ENCODE data around the gene USP19. TPM values are rescaled to one million over a fixed set of nuclear protein-coding genes. Genes with fewer than 3 reads are reported as not detected.

The USP19 gene
- total RNA-seq, 1 experiment from 2014 or later = 31.5 TPM

GRCh38 chr3:49131040-49131439, 10.4 kb upstream of the USP19 start:
- no peak overlapping the region for H3K27ac ChIP-seq (ENCODE audit: low read length)
- no peak overlapping the region for H3K9ac ChIP-seq (ENCODE audit: low read length)
- no peaks in the 10 kb centered on the region for H3K4me1 ChIP-seq (ENCODE audit: low read length)
- no peak for DNase-seq
- H3K36me3 ChIP-seq (ENCODE audit: insufficient read depth, low read length) = no peaks in the 10 kb centered on the region
- no peaks in the 10 kb centered on the region for H3K9me2 ChIP-seq (replicated peaks; ENCODE audit: insufficient read depth, low read length)
- no peaks in the 10 kb centered on the region for H3K79me2 ChIP-seq (ENCODE audit: low read length)
- H3K4me2 ChIP-seq (ENCODE audit: low read depth, low read length, poor library complexity, severe bottlenecking) = no peak overlapping the region
- no peaks in the 10 kb centered on the region for H3K27me3 ChIP-seq (ENCODE audit: low read length)
- no peaks in the 10 kb centered on the region for H3K9me3 ChIP-seq (ENCODE audit: low read length)
- no peaks in the 10 kb centered on the region for H4K20me1 ChIP-seq (ENCODE audit: insufficient read depth, low read depth, low read length)
- H2AFZ ChIP-seq (ENCODE audit: low read length) = no peak overlapping the region
- H3K4me3 ChIP-seq (ENCODE audit: low read length) = no peak overlapping the region

GRCh38 chr3:49124991-49125670, 4.5 kb upstream of the USP19 start:
- Histone ChIP-seq H3K9me3 (ENCODE audit: low read length) (no peaks in the 10 kb centered on the region), H3K9ac (ENCODE audit: low read length) (no peak overlapping the region), H3K9me2 (replicated peaks; ENCODE audit: insufficient read depth, low read length) (no peaks in the 10 kb centered on the region), H3K27me3 (ENCODE audit: low read length) (no peaks in the 10 kb centered on the region), H3K36me3 (ENCODE audit: insufficient read depth, low read length) (no peaks in the 10 kb centered on the region), H3K4me1 (ENCODE audit: low read length) (peaks cover 9% of the 10 kb centered on the region), H3K27ac (ENCODE audit: low read length) (no peak overlapping the region), H4K20me1 (ENCODE audit: insufficient read depth, low read depth, low read length) (no peaks in the 10 kb centered on the region), H3K4me2 (ENCODE audit: low read depth, low read length, poor library complexity, severe bottlenecking) (no peak overlapping the region), H3K4me3 (ENCODE audit: low read length) (no peak overlapping the region), H3K79me2 (ENCODE audit: low read length) (peaks cover 2% of the 10 kb centered on the region), H2AFZ (ENCODE audit: low read length) (0 out of 2 replicates have a peak overlapping the region, but pooled peaks have one; percentile 42)
- DNase-seq = peak; percentile 67

- Histone ChIP-seq H3K4me1 (ENCODE audit: low read length) (peaks cover 16% of the 10 kb centered on the region), H3K4me3 (ENCODE audit: low read length) (no peak overlapping the region), H3K27me3 (ENCODE audit: low read length) (no peaks in the 10 kb centered on the region), H3K9me2 (replicated peaks; ENCODE audit: insufficient read depth, low read length) (no peaks in the 10 kb centered on the region), H3K9ac (ENCODE audit: low read length) (no peak overlapping the region), H2AFZ (ENCODE audit: low read length) (no peak overlapping the region), H3K36me3 (ENCODE audit: insufficient read depth, low read length) (no peaks in the 10 kb centered on the region), H3K4me2 (ENCODE audit: low read depth, low read length, poor library complexity, severe bottlenecking) (no peak overlapping the region), H3K79me2 (ENCODE audit: low read length) (peaks cover 11% of the 10 kb centered on the region), H3K27ac (ENCODE audit: low read length) (no peak overlapping the region), H4K20me1 (ENCODE audit: insufficient read depth, low read depth, low read length) (peaks cover 5% of the 10 kb centered on the region; the same call in 1 of the 2 replicates), H3K9me3 (ENCODE audit: low read length) (no peaks in the 10 kb centered on the region)
- DNase-seq = no peak
Measured at GRCh38 chr3:49124203-49124602, 3.6 kb upstream of the USP19 start.

- no peaks in the 10 kb centered on the region for H3K9me3 ChIP-seq (ENCODE audit: low read length)
- peaks cover 21% of the 10 kb centered on the region for H3K4me1 ChIP-seq (ENCODE audit: low read length)
- no peak overlapping the region for H2AFZ ChIP-seq (ENCODE audit: low read length)
- peaks cover 16% of the 10 kb centered on the region for H3K79me2 ChIP-seq (ENCODE audit: low read length)
- no peaks in the 10 kb centered on the region for H3K27me3 ChIP-seq (ENCODE audit: low read length)
- H3K27ac ChIP-seq (ENCODE audit: low read length) = no peak overlapping the region
- peaks cover 3% of the 10 kb centered on the region; the same call in 1 of the 2 replicates for H3K36me3 ChIP-seq (ENCODE audit: insufficient read depth, low read length)
- H3K4me3 ChIP-seq (ENCODE audit: low read length) = no peak overlapping the region
- H3K4me2 ChIP-seq (ENCODE audit: low read depth, low read length, poor library complexity, severe bottlenecking) = no peak overlapping the region
- no peak overlapping the region for H3K9ac ChIP-seq (ENCODE audit: low read length)
- H4K20me1 ChIP-seq (ENCODE audit: insufficient read depth, low read depth, low read length) = peaks cover 5% of the 10 kb centered on the region; the same call in 1 of the 2 replicates
- no peak for DNase-seq
- H3K9me2 ChIP-seq (replicated peaks; ENCODE audit: insufficient read depth, low read length) = no peaks in the 10 kb centered on the region
Measured at GRCh38 chr3:49123687-49124086, 3.1 kb upstream of the USP19 start.

- no peak overlapping the region for H3K9ac ChIP-seq (ENCODE audit: low read length)
- DNase-seq = no peak
- peaks cover 19% of the 10 kb centered on the region for H3K79me2 ChIP-seq (ENCODE audit: low read length)
Measured at GRCh38 chr3:49122886-49123545, 2.4 kb upstream of the USP19 start.

GRCh38 chr3:49122451-49122850, 1.8 kb upstream of the USP19 start:
- Histone ChIP-seq H3K4me3 (ENCODE audit: low read length) (no peak overlapping the region), H3K9me2 (replicated peaks; ENCODE audit: insufficient read depth, low read length) (no peaks in the 10 kb centered on the region), H3K9ac (ENCODE audit: low read length) (no peak overlapping the region), H3K79me2 (ENCODE audit: low read length) (peaks cover 24% of the 10 kb centered on the region), H3K27ac (ENCODE audit: low read length) (no peak overlapping the region), H3K9me3 (ENCODE audit: low read length) (no peaks in the 10 kb centered on the region), H3K36me3 (ENCODE audit: insufficient read depth, low read length) (peaks cover 12% of the 10 kb centered on the region; the same call in 1 of the 2 replicates), H4K20me1 (ENCODE audit: insufficient read depth, low read depth, low read length) (peaks cover 5% of the 10 kb centered on the region; the same call in 1 of the 2 replicates), H3K27me3 (ENCODE audit: low read length) (no peaks in the 10 kb centered on the region), H2AFZ (ENCODE audit: low read length) (no peak overlapping the region), H3K4me1 (ENCODE audit: low read length) (peaks cover 22% of the 10 kb centered on the region), H3K4me2 (ENCODE audit: low read depth, low read length, poor library complexity, severe bottlenecking) (no peak overlapping the region)
- DNase-seq = no peak

More at GRCh38 chr3:49122886-49123545, 2.4 kb upstream of the USP19 start:
- Histone ChIP-seq H3K4me1 (ENCODE audit: low read length) (peaks cover 22% of the 10 kb centered on the region), H3K4me2 (ENCODE audit: low read depth, low read length, poor library complexity, severe bottlenecking) (no peak overlapping the region), H3K27ac (ENCODE audit: low read length) (no peak overlapping the region), H3K36me3 (ENCODE audit: insufficient read depth, low read length) (peaks cover 6% of the 10 kb centered on the region; the same call in 1 of the 2 replicates), H4K20me1 (ENCODE audit: insufficient read depth, low read depth, low read length) (peaks cover 5% of the 10 kb centered on the region; the same call in 1 of the 2 replicates), H2AFZ (ENCODE audit: low read length) (no peak overlapping the region), H3K27me3 (ENCODE audit: low read length) (no peaks in the 10 kb centered on the region), H3K4me3 (ENCODE audit: low read length) (no peak overlapping the region), H3K9me2 (replicated peaks; ENCODE audit: insufficient read depth, low read length) (no peaks in the 10 kb centered on the region), H3K9me3 (ENCODE audit: low read length) (no peaks in the 10 kb centered on the region)

- H3K9ac ChIP-seq (ENCODE audit: low read length) = no peak overlapping the region
- H3K4me1 ChIP-seq (ENCODE audit: low read length) = peaks cover 22% of the 10 kb centered on the region
- H3K79me2 ChIP-seq (ENCODE audit: low read length) = peaks cover 24% of the 10 kb centered on the region
- H3K9me2 ChIP-seq (replicated peaks; ENCODE audit: insufficient read depth, low read length) = no peaks in the 10 kb centered on the region
- peaks cover 16% of the 10 kb centered on the region for H3K36me3 ChIP-seq (ENCODE audit: insufficient read depth, low read length)
- no peak overlapping the region for H3K4me2 ChIP-seq (ENCODE audit: low read depth, low read length, poor library complexity, severe bottlenecking)
- H3K27ac ChIP-seq (ENCODE audit: low read length) = no peak overlapping the region
- DNase-seq = no peak
- H3K9me3 ChIP-seq (ENCODE audit: low read length) = no peaks in the 10 kb centered on the region
- no peaks in the 10 kb centered on the region for H3K27me3 ChIP-seq (ENCODE audit: low read length)
- peaks cover 5% of the 10 kb centered on the region; the same call in 1 of the 2 replicates for H4K20me1 ChIP-seq (ENCODE audit: insufficient read depth, low read depth, low read length)
- no peak overlapping the region for H2AFZ ChIP-seq (ENCODE audit: low read length)
- H3K4me3 ChIP-seq (ENCODE audit: low read length) = no peak overlapping the region
Measured at GRCh38 chr3:49122022-49122421, 1.4 kb upstream of the USP19 start.

- H3K79me2 ChIP-seq (ENCODE audit: low read length) = peaks cover 24% of the 10 kb centered on the region
- peak overlapping the region; percentile 90; the same call in 1 of the 2 replicates for H3K4me3 ChIP-seq (ENCODE audit: low read length)
- no peaks in the 10 kb centered on the region for H3K9me3 ChIP-seq (ENCODE audit: low read length)
- H3K36me3 ChIP-seq (ENCODE audit: insufficient read depth, low read length) = peaks cover 21% of the 10 kb centered on the region
- peak overlapping the region; percentile 98 for H3K9ac ChIP-seq (ENCODE audit: low read length)
- H3K9me2 ChIP-seq (replicated peaks; ENCODE audit: insufficient read depth, low read length) = no peaks in the 10 kb centered on the region
- H3K4me1 ChIP-seq (ENCODE audit: low read length) = peaks cover 22% of the 10 kb centered on the region
- H2AFZ ChIP-seq (ENCODE audit: low read length) = 0 out of 2 replicates have a peak overlapping the region, but pooled peaks have one; percentile 28
- peaks cover 5% of the 10 kb centered on the region; the same call in 1 of the 2 replicates for H4K20me1 ChIP-seq (ENCODE audit: insufficient read depth, low read depth, low read length)
- no peak for DNase-seq
- peak overlapping the region; percentile 70 for H3K27ac ChIP-seq (ENCODE audit: low read length)
- peak overlapping the region; percentile 93 for H3K4me2 ChIP-seq (ENCODE audit: low read depth, low read length, poor library complexity, severe bottlenecking)
- no peaks in the 10 kb centered on the region for H3K27me3 ChIP-seq (ENCODE audit: low read length)
Measured at GRCh38 chr3:49121132-49121736, 611 bp upstream of the USP19 start.

Data from Karpas-422 (cell line).